Ramos (cell line): Measurements from ENCODE around the gene GCK.

Experiments used
- in situ Hi-C: fragments of 300-500 bp; cut with MboI; formaldehyde crosslinking; loops from one replicate; pipeline ENCODE4 v1.14.3; 2022; ENCODE audit warnings: low sequenced_read_pairs; ENCODE audit not compliant: unreplicated experiment

GCK gene

DNA sequence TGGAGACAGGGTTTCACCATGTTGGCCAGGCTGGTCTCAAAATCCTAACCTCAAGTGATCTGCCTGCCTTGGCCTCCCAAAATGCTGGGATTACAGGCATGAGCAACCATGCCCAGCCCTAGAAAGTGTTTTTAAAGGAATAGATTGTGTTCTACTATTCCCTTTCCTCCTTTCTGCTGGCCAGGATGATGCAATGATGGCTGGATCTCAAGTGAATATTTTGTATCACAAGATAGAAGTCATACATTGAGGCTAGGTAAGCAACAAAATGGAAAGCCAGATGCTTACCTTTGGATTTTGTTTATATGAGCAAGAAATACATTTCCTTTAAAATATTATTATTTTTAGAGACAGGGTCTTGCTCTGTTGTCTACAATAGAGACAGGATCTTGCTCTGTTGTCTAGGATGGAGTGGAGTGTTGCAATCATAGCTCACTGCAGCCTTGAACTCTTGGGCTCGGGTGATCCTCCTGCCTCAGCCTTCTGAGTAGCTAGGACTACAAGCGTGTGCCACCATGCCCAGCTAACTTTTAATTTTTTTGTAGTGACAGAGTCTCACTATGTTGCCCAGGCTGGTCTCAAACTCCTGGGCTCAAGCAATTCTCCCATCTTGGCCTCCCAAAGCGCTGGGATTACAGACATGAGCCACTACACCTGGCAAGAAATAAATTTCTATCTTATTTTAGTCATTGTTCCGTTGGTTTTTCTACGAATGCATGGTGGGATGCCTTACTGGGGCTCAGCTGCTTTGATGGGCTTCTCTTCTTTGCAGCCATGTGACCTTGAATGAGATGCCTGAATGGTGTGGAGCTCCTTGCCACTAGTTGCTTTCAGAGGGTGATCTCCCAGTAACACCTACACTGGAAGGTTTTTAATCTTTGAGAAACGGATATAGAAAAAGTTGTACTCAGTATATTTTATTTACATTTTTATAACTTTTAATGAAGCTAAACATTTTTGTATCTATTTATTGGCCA is 90.9 kb downstream of the GCK start:
- in situ Hi-C loops: loop anchor here (25.0 kb wide), 1 partner anchor 889 kb away; the partner anchor contains the start of gene MYO1G

DNA sequence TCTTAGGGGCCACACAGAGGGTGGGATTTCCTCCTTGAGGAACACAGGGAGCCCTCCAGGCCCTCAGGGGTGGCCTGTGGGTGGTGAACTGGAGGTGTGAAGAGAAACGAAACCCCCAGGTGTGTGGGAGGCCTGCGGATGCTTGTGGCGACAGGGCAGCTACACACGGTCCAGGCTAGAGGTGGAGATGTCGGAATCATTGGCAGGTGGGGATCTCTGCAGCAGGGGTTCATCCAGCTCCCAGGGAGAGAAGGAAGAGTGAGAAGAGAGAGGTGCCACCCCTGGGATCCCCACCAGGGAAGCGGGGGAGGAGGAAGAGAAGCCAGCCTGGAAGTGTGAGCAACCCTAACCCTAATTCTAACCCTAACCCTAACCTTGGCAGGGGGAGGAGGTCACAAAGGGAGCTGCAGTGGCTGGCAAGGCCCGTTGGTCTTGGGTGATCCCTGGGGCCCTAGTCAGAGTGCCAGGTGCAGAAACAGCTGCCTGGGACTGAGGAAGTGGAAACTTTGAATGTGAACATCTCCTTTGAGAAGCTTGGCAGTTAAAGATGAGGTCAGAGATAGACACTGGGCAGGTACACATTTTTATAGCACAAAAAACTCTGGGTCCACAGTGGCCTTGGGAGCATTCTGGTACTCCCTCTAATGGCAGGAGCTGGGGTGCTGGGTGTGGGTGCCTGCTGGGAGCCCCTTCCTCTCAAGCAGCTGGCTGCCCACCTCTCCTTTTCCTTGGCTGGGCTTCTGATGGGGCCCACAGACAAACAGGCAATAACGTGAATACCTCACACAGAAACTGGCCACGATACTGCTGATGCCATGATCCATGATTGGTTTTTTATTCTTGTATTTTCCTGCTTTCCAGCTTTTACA is 91.9 kb downstream of the GCK start:
- in situ Hi-C loops: loop anchor here (25.0 kb wide), 1 partner anchor 890 kb away; the partner anchor contains the start of gene MYO1G

DNA sequence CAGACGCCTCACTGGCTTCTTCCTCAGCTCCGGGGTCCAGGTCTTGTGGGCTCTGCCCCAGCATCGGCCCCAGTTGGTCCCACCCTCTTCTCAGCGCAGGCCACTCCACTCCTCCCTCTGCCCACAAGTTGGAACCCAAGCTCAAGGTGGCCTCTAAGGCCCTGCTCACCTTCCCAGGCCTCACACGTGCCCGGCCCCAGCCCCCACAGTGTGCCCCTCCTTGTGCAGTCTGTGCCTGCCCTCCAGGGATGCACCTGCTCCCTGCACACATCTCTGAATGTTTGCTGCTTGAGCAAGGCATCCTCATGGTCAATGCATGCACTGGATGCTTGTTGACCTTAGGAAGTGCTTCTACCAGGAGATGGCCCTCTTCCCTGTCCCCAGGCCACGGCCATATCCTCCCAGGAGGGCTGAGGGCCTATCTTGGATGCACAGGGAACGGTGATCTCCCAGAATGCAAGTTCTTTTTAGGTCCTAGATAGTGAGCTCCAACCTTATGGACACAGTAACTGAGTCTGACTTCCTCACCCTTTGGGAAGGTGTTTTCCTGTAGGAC is 92.8 kb downstream of the GCK start:
- in situ Hi-C loops: loop anchor here (25.0 kb wide), 1 partner anchor 891 kb away; the partner anchor contains the start of gene MYO1G

DNA sequence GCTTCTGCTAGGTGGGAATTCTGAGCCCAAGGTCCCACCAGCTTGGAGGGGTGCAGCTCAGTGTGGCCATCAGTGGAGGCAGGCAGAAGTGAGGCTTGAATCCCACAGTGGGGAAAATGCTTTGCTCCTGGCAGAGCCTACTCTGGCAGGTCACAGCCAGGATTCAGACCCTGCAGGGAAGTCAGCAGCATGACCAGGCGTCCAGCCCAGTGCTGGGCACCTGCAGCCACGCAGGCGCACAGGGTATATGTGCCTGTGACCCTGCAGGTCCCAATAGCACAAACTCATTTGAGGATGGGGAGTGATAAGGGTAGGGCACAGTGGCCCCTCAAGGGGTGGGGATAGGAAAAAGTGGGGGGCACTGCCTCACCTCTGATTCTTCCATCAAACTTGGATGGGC is 93.5 kb downstream of the GCK start:
- in situ Hi-C loops: loop anchor here (25.0 kb wide), 1 partner anchor 892 kb away; the partner anchor contains the start of gene MYO1G

DNA sequence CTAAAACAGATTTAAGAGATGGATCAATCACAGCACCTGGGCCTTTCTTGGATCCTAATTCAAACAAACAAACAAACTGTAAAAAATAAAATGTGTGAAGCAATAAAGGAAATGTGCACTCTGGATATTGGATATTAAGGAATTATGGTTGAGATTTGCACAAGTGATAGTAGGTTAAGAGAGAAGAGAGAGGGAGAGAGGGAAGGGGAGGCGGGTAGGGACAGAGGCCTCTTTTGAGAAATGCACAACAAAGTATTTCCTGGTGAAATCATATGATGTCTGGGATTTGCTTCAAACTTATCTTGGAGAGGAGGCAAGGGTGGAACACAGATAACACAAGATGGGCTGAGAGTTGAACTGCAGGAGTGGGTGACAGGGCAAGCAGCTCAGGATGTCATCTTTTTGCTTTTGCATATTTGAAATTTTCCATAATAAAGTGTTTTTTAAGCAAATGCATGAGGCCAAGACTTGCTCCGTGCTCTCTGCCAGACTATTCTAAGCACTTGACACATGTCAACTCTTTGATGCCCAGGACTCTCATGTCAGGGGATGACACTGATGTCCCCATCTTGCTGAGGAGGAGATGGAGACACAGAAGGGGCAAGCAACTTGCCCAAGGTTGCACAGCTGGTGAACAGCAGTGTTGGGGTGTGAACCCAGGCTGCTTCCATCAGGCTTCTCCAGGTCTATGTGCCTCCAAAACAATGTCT is 94.2 kb downstream of the GCK start:
- in situ Hi-C loops: loop anchor here (25.0 kb wide), 1 partner anchor 892 kb away; the partner anchor contains the start of gene MYO1G

DNA sequence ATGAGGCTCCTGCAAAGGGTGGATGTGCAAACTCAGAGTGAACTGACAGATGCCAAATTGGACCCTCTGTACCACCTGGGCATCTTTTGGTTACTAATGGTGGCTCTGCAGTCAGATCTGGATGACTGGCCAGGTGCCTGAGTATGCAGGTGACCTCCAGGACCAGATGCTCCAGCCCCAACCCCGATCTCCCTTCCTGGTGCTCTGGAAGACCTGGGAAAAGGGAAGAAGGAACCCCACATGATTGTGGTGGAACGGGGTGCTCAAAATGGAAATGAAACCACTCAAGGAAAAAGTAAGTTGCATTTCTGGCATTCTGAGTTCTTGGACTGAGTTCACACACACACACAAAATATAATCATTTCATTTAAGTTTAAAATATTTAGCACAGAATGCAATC is 94.9 kb downstream of the GCK start:
- in situ Hi-C loops: loop anchor here (25.0 kb wide), 1 partner anchor 893 kb away; the partner anchor contains the start of gene MYO1G
